ENCODE data around the gene CAMK2G.

Gene CAMK2G

DNA sequence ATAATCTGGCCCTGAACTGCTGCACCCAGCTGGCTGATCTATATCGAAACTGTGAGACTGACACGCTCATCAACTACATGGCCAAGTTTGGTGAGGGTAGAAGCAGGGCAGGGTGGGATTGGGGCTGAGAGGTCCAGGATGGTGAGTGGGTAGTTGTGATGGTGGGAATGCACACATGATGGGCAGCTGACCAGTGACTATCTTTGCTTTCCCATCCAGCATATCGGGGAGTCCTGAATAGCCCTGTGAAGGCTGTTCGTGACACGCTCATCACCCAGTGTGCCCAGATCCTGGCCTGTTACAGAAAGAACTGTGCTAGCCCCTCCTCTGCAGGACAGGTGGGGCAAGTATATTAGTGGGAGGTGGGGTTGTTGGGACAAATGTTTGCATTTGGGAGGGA is 105.0 kb downstream of the CAMK2G start:
- DNase-seq (ENCODE audit: low read depth), result no peak

DNA sequence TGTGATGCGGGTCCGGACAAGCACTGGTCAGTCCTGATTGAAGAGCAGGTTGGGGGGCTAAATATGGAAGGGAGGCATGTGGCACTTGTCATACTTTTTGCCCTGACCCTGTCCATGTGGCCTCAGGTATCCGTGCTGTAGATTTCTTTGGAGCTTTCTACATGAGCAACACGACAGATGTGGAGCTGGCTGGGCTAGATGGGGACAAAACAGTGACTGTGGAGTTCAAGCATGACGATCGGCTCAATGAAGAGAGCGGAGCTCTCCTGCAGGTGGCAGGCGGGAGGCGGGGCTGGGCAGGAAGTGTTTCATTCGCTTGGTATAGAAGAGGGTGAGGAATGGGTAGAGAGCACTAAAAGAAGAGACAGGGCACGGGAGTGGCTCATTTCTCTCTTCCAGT is 105.5 kb downstream of the CAMK2G start:
- DNase-seq (ENCODE audit: low read depth), result peak; percentile 55

- no peak for DNase-seq (ENCODE audit: low read depth)
Observed at GRCh38 chr10:73765066-73765465, 109.3 kb downstream of the CAMK2G start.

- DNase-seq (ENCODE audit: low read depth), result no peak
Observed at GRCh38 chr10:73763343-73763742, 111.0 kb downstream of the CAMK2G start.

- DNase-seq (ENCODE audit: low read depth), result no peak
Observed at GRCh38 chr10:73762915-73763314, 111.4 kb downstream of the CAMK2G start.
